GM21423 (cell line): ENCODE data around the gene RPL36AL.
A peak's percentile ranks its signal among the peaks of the same experiment; 100 is the strongest.
"Not testable (repeated sequence)": the region's sequence is repeated elsewhere in the genome, so short reads cannot be mapped to it uniquely, and the experiment has no call there.

Experiments used
- ATAC-seq: cut with Tn5 transposase; IDR thresholded peaks from one replicate; pipeline ENCODE4 v1.9.1; 2021; ENCODE audit warnings: mild to moderate bottlenecking, moderate library complexity; ENCODE audit not compliant: unreplicated experiment

The RPL36AL gene

GRCh38 chr14:49620182-49621113 lies at the start of gene RPL36AL, which contains the start of gene MGAT2:
RPL36AL (minus strand) TSS chr14:49620626; CDS start chr14:49619104, 1,522 bp downstream.
MGAT2 (plus strand) TSS chr14:49620799; CDS start chr14:49621269, 470 bp downstream.
- peak; percentile 96 for ATAC-seq

GRCh38 chr14:49659526-49660455 lies 39.4 kb upstream of the RPL36AL start:
- no peak for ATAC-seq

- ATAC-seq = not testable (repeated sequence)
These were observed 37.1 kb upstream of the RPL36AL start for GRCh38 chr14:49657500-49657899.

GRCh38 chr14:49654511-49654910 lies 34.1 kb upstream of the RPL36AL start:
- ATAC-seq = no peak

- no peak for ATAC-seq
These were observed 33.1 kb upstream of the RPL36AL start for GRCh38 chr14:49653508-49653907.

- ATAC-seq = no peak
These were observed 21.7 kb upstream of the RPL36AL start for GRCh38 chr14:49642163-49642562.

GRCh38 chr14:49641697-49642129 lies 21.3 kb upstream of the RPL36AL start:
- ATAC-seq = no peak

GRCh38 chr14:49640540-49641417 lies 20.4 kb upstream of the RPL36AL start:
- ATAC-seq = no peak

- ATAC-seq = no peak
These were observed 17.2 kb upstream of the RPL36AL start for GRCh38 chr14:49637534-49638078.

GRCh38 chr14:49636866-49637265 lies 16.4 kb upstream of the RPL36AL start:
- ATAC-seq = no peak

GRCh38 chr14:49634547-49635334 lies 14.3 kb upstream of the RPL36AL start, which contains the start of gene DNAAF2:
DNAAF2 (minus strand) TSS chr14:49635244; CDS start chr14:49635149, 95 bp downstream.
- ATAC-seq = peak; percentile 29

GRCh38 chr14:49633640-49634546 lies 13.5 kb upstream of the RPL36AL start:
- peak; percentile 81 for ATAC-seq

- no peak for ATAC-seq
These were observed 3.8 kb upstream of the RPL36AL start for GRCh38 chr14:49623941-49624839.

GRCh38 chr14:49623387-49623786 lies 3.0 kb upstream of the RPL36AL start:
- ATAC-seq = no peak

- ATAC-seq = no peak
These were observed 1.7 kb upstream of the RPL36AL start for GRCh38 chr14:49622022-49622607.

- peak; percentile 26 for ATAC-seq
These were observed 872 bp upstream of the RPL36AL start for GRCh38 chr14:49621114-49621881.
